Upper lobe of left lung (tissue), 6 donors: ENCODE measurements around the gene GABRB3. TPM values are rescaled to one million over a fixed set of nuclear protein-coding genes. Genes with fewer than 3 reads are reported as not detected.
"Not testable (repeated sequence)": the region's sequence is repeated elsewhere in the genome, so short reads cannot be mapped to it uniquely, and the experiment has no call there.

ENCODE experiments used
- ATAC-seq, 2 donors: fragments of 200-7000 bp; cut with Tn5 transposase; one replicate each; pipeline ENCODE4 v1.9.1; 2022; ENCODE audit warnings: mild to moderate bottlenecking in 2 of 2, moderate library complexity in 2 of 2; ENCODE audit not compliant: low FRiP score in 2 of 2
- DNase-seq, 2 donors: peaks; one replicate each; pipeline ENCODE4 v3.0.0-alpha.2; 2019 to 2020
- H3K27ac ChIP-seq, 4 donors: fragments of 200-600 bp; sonication (generic); one replicate each; pipeline ENCODE4 v1.5.1; 2016 to 2019
- H3K27me3 ChIP-seq, 4 donors: fragments of 200-600 bp; sonication (generic); one replicate each; pipeline ENCODE4 v1.5.1; 2017 to 2019
- H3K36me3 ChIP-seq, 4 donors: fragments of 200-600 bp; sonication (generic); one replicate each; pipeline ENCODE4 v1.5.1; 2016 to 2019
- H3K4me1 ChIP-seq, 4 donors: fragments of 200-600 bp; sonication (generic); one replicate each; pipeline ENCODE4 v1.5.1; 2018 to 2019
- H3K4me3 ChIP-seq, 4 donors: fragments of 200-600 bp; sonication (generic); one replicate each; pipeline ENCODE4 v1.5.1; 2017 to 2019; ENCODE audit warnings: mild to moderate bottlenecking in 2 of 4, moderate library complexity in 1 of 4
- H3K9me3 ChIP-seq, 4 donors: fragments of 200-600 bp; sonication (generic); one replicate each; pipeline ENCODE4 v1.5.1; 2018 to 2019
- EP300 ChIP-seq, 4 donors: sonication (generic); formaldehyde crosslinking; IDR thresholded peaks; one replicate each; pipeline ENCODE4 v1.5.1; 2017; ENCODE audit warnings: antibody characterized with exemption in 4 of 4, control low read depth in 2 of 4
- POLR2A ChIP-seq, 4 donors: fragments of 450-650 bp; IDR thresholded peaks; one replicate each; pipeline ENCODE4 v1.5.1; 2016 to 2017; ENCODE audit warnings: antibody characterized with exemption in 4 of 4, mild to moderate bottlenecking in 2 of 4
- POLR2AphosphoS5 ChIP-seq, 2 donors: sonication (generic); formaldehyde crosslinking; IDR thresholded peaks; one replicate each; pipeline ENCODE4 v1.5.1; 2017; ENCODE audit warnings: antibody characterized with exemption in 2 of 2
- WGBS, 2 donors: methylation state at CpG; one replicate each; pipeline ENCODE4 v1.1.5; 2017 to 2018; 5-methylcytosine and 5-hydroxymethylcytosine counted together
- total RNA-seq, 6 donors: library from RNA; depleted of rRNA in 4 of 6; stranded (reverse); fragments of >200 nt in 4 of 6; gene quantifications; one replicate each; pipeline versions ENCODE4 v1.1.0 to v1.2.1, GENCODE V29; 2016 to 2021
- TF ChIP-seq, protein P1 (sequence below), 6 experiments: fragments of 450-650 bp in 4 of 6; fragments of 200-600 bp in 2 of 6; sonication (generic) in 2 of 6; IDR thresholded peaks; one replicate each; pipeline ENCODE4 v1.5.1; 2016 to 2019; ENCODE audit warnings: antibody characterized with exemption in 6 of 6
- donor health status: DM: no; HTN: no; CAD: no; lungs with moderate emphysema.
- donor health status: DM: no; HTN: yes; CAD: no; lungs with severe emphysema.

Gene GABRB3
- total RNA-seq, 6 donors from 2014 or later = 1.5 to 6.6 (median 3.7) TPM

DNA sequence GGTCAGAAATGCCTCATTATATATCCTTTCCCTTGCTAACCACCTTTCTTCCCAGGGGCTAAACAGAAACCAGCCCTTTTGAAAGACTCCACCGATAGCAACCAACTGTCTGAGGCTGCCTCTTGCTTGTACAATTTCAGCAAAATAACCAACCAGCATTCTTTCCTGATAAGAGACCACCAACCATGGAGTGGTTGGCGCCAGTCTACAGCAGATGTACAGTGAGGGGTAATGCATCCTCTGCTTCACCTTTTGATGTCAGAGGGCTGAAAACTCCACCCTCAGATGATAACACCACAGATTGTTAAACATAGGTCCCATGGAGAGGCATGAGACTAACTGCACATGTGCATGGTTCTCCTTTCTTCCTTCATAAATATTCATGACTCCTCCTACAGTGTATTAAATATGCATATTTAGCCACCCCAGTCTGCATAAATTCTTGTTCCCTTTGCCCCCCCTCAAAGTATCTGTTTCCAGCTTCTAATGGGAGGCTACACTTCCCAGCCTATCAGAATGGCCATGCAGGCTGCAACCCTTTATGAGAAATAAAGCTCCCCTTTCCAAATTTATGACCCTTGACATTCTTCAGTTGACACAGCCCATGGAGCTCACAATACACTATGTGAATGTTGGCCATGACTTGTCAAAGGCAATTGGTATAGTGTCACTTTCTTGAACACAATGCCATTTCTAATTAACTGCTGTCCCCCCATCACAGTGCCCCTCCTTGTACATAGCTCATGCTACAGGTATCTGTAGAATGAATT, 48.3 kb downstream of the GABRB3 start:
- Histone ChIP-seq H3K4me1 (no peaks in the 10 kb centered on the region), H3K27ac (no peak overlapping the region), H3K27me3 (no peaks in the 10 kb centered on the region), H3K4me3 (no peak overlapping the region), H3K36me3 (no peaks in the 10 kb centered on the region), H3K9me3 (no peaks in the 10 kb centered on the region)
- TF ChIP-seq POLR2A (IDR thresholded peaks at IDR 0.05) (no peak), EP300 (IDR thresholded peaks at IDR 0.05) (no peak), POLR2AphosphoS5 (IDR thresholded peaks at IDR 0.05) (no peak)
- TF ChIP-seq, protein P1, sequence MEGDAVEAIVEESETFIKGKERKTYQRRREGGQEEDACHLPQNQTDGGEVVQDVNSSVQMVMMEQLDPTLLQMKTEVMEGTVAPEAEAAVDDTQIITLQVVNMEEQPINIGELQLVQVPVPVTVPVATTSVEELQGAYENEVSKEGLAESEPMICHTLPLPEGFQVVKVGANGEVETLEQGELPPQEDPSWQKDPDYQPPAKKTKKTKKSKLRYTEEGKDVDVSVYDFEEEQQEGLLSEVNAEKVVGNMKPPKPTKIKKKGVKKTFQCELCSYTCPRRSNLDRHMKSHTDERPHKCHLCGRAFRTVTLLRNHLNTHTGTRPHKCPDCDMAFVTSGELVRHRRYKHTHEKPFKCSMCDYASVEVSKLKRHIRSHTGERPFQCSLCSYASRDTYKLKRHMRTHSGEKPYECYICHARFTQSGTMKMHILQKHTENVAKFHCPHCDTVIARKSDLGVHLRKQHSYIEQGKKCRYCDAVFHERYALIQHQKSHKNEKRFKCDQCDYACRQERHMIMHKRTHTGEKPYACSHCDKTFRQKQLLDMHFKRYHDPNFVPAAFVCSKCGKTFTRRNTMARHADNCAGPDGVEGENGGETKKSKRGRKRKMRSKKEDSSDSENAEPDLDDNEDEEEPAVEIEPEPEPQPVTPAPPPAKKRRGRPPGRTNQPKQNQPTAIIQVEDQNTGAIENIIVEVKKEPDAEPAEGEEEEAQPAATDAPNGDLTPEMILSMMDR (IDR thresholded peaks at IDR 0.05) = no peak
- WGBS, 2 donors = 77 to 80% methylated on average over 2 of the region's 2 CpGs
- DNase-seq (no peak), ATAC-seq (no peak)

DNA sequence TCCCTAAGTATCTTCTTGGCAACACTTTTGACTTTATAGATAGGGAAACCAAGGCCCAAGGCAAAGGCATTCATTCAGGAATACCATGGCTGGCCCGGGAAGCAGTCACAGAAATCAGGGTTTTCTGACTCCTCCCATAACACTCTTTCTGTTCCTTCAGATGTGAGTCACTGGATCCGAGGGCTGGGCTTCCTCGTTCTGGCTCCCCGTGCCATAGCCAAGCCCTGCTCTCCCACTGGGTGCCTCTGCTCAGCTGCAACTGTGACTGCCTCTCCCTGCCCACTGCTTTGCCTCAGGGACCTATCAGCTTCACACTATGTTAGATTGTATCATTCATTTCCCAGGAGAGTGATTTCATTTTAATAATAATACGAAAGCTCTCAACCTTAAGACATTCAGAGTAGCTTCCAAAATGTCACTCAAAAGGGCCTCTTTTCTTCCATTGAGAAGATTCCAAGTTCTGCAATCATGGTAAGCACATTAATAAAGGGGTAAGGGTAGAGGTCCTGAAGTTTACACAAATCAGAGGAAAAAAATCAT, 50.2 kb downstream of the GABRB3 start:
- H3K27me3 ChIP-seq = no peaks in the 10 kb centered on the region
- no peak for TF ChIP-seq POLR2AphosphoS5 (IDR thresholded peaks at IDR 0.05)
- TF ChIP-seq EP300 (IDR thresholded peaks at IDR 0.05) = no peak
- TF ChIP-seq POLR2A (IDR thresholded peaks at IDR 0.05) = no peak
- TF ChIP-seq, protein P1 (IDR thresholded peaks at IDR 0.05) = no peak

DNA sequence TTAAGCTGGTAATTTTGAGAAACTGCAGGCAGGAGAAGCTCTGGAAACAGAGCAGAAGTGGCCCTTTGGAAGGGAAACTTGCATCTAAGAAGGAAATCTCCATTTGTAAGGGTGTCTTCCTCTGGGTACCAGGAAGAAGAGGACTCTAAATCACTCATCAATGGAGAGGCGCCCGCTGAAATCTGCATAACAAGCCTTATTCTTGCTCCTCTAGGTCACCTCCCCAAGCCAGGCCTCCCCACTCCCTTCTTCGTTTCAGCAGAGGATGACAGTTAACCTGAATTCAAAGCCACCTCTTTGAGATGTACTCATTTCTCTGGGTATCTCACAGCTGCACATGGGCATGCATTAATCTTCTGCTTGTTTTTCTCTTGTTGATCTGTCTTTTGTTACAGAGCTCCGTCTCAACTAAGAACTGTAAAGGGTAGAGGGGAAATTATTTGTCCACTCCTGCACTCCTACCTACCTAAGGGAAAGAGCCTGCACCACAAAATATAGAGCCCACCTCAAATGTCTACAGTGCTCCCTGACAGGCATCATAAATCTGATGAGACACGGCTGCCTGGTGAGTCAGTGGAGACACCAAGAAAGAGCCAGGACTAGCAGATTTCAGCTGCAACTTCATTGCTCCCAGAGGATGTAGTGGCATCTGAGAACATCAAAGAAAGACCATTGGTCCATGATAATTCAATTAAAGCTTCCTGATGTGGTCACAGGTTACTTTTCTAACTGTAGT, 51.5 kb downstream of the GABRB3 start:
- Histone ChIP-seq H3K9me3 (no peaks in the 10 kb centered on the region), H3K27me3 (no peaks in the 10 kb centered on the region), H3K36me3 (no peaks in the 10 kb centered on the region), H3K4me1 (no peaks in the 10 kb centered on the region), H3K4me3 (no peak overlapping the region), H3K27ac (no peak overlapping the region)
- TF ChIP-seq, protein P1 (IDR thresholded peaks at IDR 0.05) = no peak
- TF ChIP-seq EP300 (IDR thresholded peaks at IDR 0.05) (no peak), POLR2A (IDR thresholded peaks at IDR 0.05) (no peak), POLR2AphosphoS5 (IDR thresholded peaks at IDR 0.05) (no peak)
- DNase-seq (no peak), ATAC-seq (no peak)
- 38 to 47% methylated on average over 5 of the region's 5 CpGs for WGBS, 2 donors

More for the DNA sequence above, 50.2 kb downstream of the GABRB3 start:
- Histone ChIP-seq H3K4me3 (no peak overlapping the region), H3K9me3 (no peaks in the 10 kb centered on the region), H3K27ac (no peak overlapping the region), H3K4me1 (no peaks in the 10 kb centered on the region), H3K36me3 (no peaks in the 10 kb centered on the region)
- DNase-seq (no peak), ATAC-seq (no peak)
- 43 to 57% methylated on average over 5 of the region's 5 CpGs for WGBS, 2 donors

GRCh38 chr15:26720546-26720945, 52.3 kb downstream of the GABRB3 start:
- ATAC-seq (no peak), DNase-seq (no peak)
- no peak overlapping the region for H3K4me3 ChIP-seq
- no peaks in the 10 kb centered on the region for H3K9me3 ChIP-seq
- no peaks in the 10 kb centered on the region for H3K27me3 ChIP-seq
- H3K36me3 ChIP-seq = no peaks in the 10 kb centered on the region
- no peaks in the 10 kb centered on the region for H3K4me1 ChIP-seq
- TF ChIP-seq EP300 (IDR thresholded peaks at IDR 0.05) (no peak), POLR2A (IDR thresholded peaks at IDR 0.05) (no peak), POLR2AphosphoS5 (IDR thresholded peaks at IDR 0.05) (no peak)
- TF ChIP-seq, protein P1 (IDR thresholded peaks at IDR 0.05) = no peak
- H3K27ac ChIP-seq = no peak overlapping the region
- 19 to 35% methylated on average over 5 of the region's 5 CpGs for WGBS, 2 donors

GRCh38 chr15:26719866-26720265, 53.0 kb downstream of the GABRB3 start:
- not testable (repeated sequence) for H3K4me3 ChIP-seq, ATAC-seq, DNase-seq, H3K9me3 ChIP-seq, H3K27me3 ChIP-seq, H3K36me3 ChIP-seq, H3K27ac ChIP-seq, H3K4me1 ChIP-seq
- 38 to 45% methylated on average over 4 to 5 of the region's 5 CpGs for WGBS, 2 donors
